IPS-18a (cell line): ENCODE data around the gene SERPINB10.

Source experiments
- H3K27ac ChIP-seq: one replicate; pipeline ENCODE4 v1.5.1; 2013; ENCODE audit warnings: low read length
- H3K27me3 ChIP-seq: one replicate; pipeline ENCODE4 v1.6.1; 2013; ENCODE audit warnings: mild to moderate bottlenecking, low read length; ENCODE audit not compliant: control insufficient read depth, insufficient read depth
- H3K36me3 ChIP-seq: one replicate; pipeline ENCODE4 v1.6.1; 2013; ENCODE audit warnings: low read depth, low read length; ENCODE audit not compliant: control insufficient read depth
- H3K4me1 ChIP-seq: one replicate; pipeline ENCODE4 v1.6.1; 2013; ENCODE audit warnings: low read depth, low read length; ENCODE audit not compliant: control insufficient read depth
- H3K4me3 ChIP-seq: one replicate; pipeline ENCODE4 v1.5.1; 2013; ENCODE audit warnings: low read length
- H3K9ac ChIP-seq: one replicate; pipeline ENCODE4 v1.6.1; 2013; ENCODE audit warnings: mild to moderate bottlenecking, low read length, moderate library complexity
- H3K9me3 ChIP-seq: one replicate; pipeline ENCODE4 v1.6.1; 2013; ENCODE audit warnings: low read depth, low read length; ENCODE audit not compliant: control insufficient read depth

Gene SERPINB10

DNA sequence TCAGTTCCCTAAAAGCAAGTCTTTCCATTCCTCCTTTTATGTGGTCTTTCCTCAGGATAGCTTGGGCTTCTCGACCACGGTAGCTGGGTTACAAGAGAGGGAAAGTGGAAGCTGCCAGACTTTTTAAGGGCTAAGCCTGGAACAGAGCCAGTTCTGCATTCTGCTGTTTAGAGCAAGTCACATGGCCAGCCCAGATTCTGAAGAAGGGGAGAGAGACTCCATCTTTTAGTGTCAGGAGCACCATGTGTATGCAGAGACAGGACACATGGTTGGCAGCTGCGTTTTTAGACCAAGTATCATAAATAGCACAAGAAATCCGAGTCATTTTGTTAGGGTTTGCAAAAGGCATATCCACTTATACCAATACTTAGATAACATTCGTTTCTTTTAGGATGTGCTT, 46.1 kb downstream of the SERPINB10 start:
- Histone ChIP-seq H3K27ac (no peak overlapping the region), H3K4me1 (no peaks in the 10 kb centered on the region), H3K36me3 (no peaks in the 10 kb centered on the region), H3K9ac (no peak overlapping the region), H3K9me3 (no peaks in the 10 kb centered on the region), H3K27me3 (no peaks in the 10 kb centered on the region), H3K4me3 (no peak overlapping the region)

DNA sequence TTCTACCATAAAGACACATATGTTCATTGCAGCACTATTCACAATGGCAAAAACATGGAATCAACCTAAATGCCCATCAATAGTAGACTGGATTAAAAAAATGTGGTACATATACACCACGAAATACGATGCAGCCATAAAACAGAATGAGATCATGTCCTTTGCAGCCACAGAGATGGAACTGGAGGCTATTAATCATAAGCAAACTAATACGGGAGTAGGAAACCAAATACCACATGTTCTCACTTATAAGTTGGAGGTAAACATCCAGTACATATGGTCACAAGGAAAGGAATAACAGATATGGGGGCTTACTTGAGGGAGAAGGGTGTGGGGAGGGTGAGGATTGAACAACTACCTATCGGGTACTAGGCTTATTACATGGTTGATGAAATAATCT, 49.0 kb downstream of the SERPINB10 start:
- Histone ChIP-seq H3K27me3 (no peaks in the 10 kb centered on the region), H3K4me3 (no peak overlapping the region), H3K36me3 (no peaks in the 10 kb centered on the region), H3K9ac (no peak overlapping the region), H3K27ac (no peak overlapping the region), H3K4me1 (no peaks in the 10 kb centered on the region), H3K9me3 (no peaks in the 10 kb centered on the region)

DNA sequence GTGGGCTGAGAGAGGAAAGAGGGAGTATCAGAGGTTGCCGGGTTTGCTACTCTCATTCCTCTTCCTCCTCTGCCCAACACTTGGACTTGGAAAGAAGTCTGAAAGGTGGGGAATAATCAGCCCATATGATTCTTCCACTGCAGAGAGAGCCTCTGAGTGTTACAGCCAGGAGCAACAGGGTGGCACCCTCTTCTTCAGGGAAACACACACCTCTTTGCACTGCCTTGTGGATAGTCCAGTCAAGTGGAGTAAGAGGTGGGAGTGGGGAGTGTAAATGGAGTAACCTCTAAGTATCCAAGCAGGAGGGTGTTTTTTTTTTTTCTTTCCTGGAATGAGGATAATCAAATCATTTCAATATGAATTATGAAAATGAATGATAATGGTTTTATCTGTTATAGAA, 53.1 kb downstream of the SERPINB10 start:
- Histone ChIP-seq H3K36me3 (no peaks in the 10 kb centered on the region), H3K27ac (no peak overlapping the region), H3K27me3 (no peaks in the 10 kb centered on the region), H3K9me3 (no peaks in the 10 kb centered on the region), H3K4me3 (no peak overlapping the region), H3K4me1 (no peaks in the 10 kb centered on the region), H3K9ac (no peak overlapping the region)

DNA sequence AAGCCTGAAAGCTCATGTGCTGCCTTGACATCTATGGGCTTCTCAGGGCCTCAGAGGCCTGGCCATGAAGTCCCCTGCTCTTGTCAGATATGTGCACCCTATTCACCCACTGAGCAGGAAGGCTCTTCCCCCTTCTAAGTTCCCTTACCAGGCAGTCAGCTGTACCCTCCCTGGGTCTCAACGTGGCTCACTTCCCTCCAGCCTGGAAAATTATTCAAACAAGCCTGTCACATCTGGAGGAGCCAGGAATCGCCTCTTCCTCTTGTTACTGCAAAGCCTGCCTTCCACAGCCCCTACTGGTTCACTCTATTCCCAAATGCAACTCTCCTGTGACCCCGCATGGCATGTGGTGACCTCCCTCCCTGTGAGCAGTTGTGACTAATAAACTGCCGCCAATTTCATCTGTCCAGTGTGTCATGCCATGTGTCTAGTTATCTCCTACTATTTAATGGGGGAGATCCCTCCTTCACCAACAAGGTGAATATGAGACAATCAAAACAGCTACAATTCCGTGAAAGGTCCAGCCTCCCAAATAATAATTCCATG, 53.8 kb downstream of the SERPINB10 start:
- Histone ChIP-seq H3K9me3 (no peaks in the 10 kb centered on the region), H3K4me3 (no peak overlapping the region), H3K27me3 (no peaks in the 10 kb centered on the region), H3K9ac (no peak overlapping the region), H3K4me1 (no peaks in the 10 kb centered on the region), H3K36me3 (no peaks in the 10 kb centered on the region), H3K27ac (no peak overlapping the region)

DNA sequence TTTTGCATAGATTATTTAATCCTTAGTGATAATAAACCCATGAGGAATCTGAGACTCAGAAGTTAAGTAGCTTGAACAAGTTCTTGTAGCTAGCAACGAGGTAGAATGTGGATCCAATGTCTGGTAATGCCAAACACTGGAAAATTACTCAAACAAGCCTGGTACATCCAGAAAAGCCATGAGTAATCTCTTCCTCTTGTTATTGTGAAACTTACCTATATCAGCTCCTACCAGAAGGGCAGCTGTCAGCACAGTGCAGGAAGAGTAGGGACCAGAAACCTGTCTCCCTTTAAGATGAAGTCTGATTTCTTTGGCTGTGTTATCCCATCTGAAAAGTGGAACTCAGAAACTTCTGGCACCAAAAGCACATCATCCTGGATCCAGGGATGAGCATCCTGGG, 54.4 kb downstream of the SERPINB10 start:
- Histone ChIP-seq H3K4me1 (no peaks in the 10 kb centered on the region), H3K4me3 (no peak overlapping the region), H3K27me3 (no peaks in the 10 kb centered on the region), H3K36me3 (no peaks in the 10 kb centered on the region), H3K27ac (no peak overlapping the region), H3K9ac (no peak overlapping the region), H3K9me3 (no peaks in the 10 kb centered on the region)

DNA sequence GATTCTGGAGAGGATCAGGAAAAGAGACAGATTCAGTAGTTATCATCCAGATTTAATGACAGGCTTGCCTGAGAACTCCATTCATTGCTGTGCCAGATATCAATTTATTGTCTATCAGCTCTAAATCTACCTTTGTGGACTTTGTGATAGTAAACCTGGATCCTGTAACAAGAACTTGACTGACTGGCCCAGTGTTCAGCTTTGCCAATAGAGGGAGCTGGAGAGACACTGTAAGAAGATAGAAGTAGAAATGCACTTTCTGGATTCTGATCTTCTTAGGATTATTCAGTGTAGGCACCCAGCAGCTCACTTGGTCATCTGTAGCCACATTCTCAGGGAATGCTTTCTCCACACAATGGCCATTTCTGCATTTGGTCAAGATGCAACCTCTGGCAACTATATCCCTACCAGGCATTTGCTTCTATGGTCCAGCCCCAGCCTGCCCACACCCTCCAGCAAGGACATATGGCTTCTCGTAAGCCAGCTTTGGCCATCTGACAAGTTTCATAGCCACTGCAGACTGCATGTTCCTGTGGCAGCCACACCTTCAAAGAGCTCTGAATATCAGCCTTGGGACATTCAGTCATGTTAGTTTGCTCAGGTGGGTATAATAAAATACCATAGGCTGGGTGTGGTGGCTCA, 56.0 kb downstream of the SERPINB10 start:
- no peak overlapping the region for H3K27ac ChIP-seq
- no peaks in the 10 kb centered on the region for H3K9me3 ChIP-seq
- no peaks in the 10 kb centered on the region for H3K27me3 ChIP-seq
- no peaks in the 10 kb centered on the region for H3K4me1 ChIP-seq
- H3K4me3 ChIP-seq: no peak overlapping the region
- no peaks in the 10 kb centered on the region for H3K36me3 ChIP-seq
- no peak overlapping the region for H3K9ac ChIP-seq

DNA sequence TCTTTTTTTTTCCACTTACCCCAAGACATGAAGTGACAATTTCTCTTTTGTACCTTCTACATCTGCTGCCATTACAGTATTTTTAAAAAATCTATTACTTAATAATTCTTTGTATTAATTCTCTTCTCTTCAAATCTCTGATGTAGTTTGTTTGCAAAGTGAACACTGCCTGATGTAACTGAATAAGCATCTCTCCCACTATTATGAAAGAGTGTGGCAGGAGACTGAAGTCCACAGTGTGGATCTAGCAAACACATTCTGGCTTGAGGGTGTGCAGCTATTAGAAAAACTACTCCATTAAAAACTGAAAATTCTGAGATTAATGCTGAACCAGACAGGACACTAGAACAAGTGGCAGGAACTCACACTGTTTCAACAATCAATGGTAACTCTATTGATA, 57.1 kb downstream of the SERPINB10 start:
- H3K27ac ChIP-seq: no peak overlapping the region
- no peaks in the 10 kb centered on the region for H3K36me3 ChIP-seq
- peaks cover 7% of the 10 kb centered on the region for H3K27me3 ChIP-seq
- peaks cover 5% of the 10 kb centered on the region for H3K4me1 ChIP-seq
- no peak overlapping the region for H3K4me3 ChIP-seq
- no peaks in the 10 kb centered on the region for H3K9me3 ChIP-seq
- no peak overlapping the region for H3K9ac ChIP-seq

DNA sequence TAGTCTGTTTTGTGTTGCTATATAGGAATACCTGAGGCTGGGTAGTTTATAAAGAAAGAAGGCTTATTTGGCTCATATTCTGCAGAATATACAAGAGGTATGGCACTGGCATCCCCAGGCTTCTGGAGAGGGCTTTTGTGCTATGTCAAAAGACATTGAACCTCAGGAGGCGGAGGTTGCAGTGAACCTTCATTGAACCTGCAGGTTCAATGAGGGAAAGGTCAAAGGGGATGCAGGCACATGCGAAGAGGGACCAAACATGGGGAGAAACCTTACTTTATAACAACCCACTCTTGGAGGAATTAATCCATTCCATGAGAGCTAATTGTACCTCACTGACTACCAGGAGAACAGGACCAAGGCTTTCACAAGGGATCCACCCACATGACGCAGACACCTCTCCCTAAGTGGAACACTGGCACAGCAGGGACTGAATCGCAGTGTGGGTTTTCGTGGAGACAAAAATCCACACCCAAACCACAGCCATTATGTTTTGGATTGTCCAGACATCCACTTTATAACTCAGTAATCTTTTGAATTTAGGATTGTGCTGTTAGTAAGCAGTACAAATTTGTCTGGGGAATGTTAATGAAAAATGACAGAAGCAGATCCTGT, 58.1 kb downstream of the SERPINB10 start:
- Histone ChIP-seq H3K4me3 (no peak overlapping the region), H3K36me3 (no peaks in the 10 kb centered on the region), H3K9me3 (no peaks in the 10 kb centered on the region), H3K27ac (no peak overlapping the region), H3K4me1 (peaks cover 5% of the 10 kb centered on the region), H3K27me3 (peaks cover 7% of the 10 kb centered on the region), H3K9ac (no peak overlapping the region)

DNA sequence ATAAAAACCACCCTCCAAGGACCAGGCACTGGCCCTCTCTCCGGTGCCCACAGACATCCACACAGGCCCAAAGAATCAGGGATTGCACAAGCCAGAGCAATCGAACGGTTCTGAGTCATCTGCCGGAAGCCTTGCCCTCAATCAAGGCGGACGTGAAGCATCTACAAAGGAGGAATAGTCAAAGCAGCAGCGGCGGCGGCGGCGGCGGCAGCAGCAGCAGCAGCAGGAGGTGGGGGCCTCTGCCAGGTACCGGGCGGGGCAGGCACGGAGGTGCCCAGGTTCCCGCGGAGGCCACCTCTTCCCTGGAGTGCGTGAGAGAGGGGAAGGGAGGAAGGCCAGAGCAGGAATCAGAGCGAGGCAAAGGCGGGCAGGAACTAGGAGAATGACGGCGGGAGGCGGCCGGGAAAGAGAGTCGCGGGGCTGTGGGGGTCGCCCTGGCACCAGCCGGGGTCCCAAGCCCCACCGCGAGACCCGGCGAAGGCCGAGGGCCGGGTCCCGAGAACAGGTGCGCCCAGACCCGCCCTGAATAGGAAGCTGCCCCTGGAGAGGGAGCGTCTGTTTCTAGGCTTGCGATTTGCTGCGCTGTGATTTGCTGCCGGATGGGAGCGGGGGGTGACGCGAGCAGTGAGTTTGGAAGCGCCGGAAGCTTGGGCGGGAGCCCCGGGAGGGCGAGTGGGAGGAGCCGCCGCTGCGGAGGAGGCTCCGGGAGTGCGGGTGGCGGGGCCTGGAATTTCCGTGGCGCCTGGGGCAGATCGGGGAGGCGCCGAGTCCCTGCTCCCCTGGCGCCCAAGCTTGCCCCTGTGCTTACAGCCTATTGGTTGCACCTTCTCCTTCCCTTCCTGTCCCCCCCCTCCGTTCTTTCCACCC, 62.4 kb downstream of the SERPINB10 start, which contains the start of gene SERPINB8:
SERPINB8 (plus strand) TSS at position 140 of the 867 bp plus-strand sequence. CDS start 8,228 bp downstream, outside the sequence.
- Histone ChIP-seq H3K9ac (peak within 1 kb of the TSS; percentile 65), H3K4me1 (peaks cover 10% of the 10 kb centered on the region), H3K36me3 (no peaks in the 10 kb centered on the region), H3K27ac (peak within 1 kb of the TSS; percentile 30), H3K4me3 (peak within 1 kb of the TSS; percentile 76), H3K9me3 (no peaks in the 10 kb centered on the region), H3K27me3 (peaks cover 37% of the 10 kb centered on the region)

DNA sequence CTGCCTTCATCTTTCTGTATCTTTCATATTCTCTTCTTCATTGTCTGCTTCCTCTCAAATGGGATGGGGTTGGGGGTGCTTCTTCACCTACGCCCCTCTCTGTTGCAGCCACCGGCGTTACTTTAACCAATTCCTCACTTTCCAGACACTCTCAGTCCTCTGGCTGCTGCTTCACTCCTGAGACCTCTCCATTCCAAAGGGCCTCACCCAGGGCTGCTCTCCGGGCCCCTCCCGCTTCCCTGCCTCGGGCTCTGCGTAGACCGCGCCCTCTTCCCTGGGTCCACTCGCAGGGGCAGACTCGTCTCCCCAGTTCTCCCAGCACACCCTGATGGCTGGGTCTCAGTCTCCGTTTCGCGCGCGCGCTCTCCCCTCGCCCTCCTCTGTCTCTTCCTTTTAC, 63.0 kb downstream of the SERPINB10 start:
- Histone ChIP-seq H3K36me3 (no peaks in the 10 kb centered on the region), H3K27ac (peak overlapping the region; percentile 30), H3K9ac (peak overlapping the region; percentile 65), H3K9me3 (no peaks in the 10 kb centered on the region), H3K27me3 (peaks cover 44% of the 10 kb centered on the region), H3K4me1 (peaks cover 10% of the 10 kb centered on the region), H3K4me3 (peak overlapping the region; percentile 76)

DNA sequence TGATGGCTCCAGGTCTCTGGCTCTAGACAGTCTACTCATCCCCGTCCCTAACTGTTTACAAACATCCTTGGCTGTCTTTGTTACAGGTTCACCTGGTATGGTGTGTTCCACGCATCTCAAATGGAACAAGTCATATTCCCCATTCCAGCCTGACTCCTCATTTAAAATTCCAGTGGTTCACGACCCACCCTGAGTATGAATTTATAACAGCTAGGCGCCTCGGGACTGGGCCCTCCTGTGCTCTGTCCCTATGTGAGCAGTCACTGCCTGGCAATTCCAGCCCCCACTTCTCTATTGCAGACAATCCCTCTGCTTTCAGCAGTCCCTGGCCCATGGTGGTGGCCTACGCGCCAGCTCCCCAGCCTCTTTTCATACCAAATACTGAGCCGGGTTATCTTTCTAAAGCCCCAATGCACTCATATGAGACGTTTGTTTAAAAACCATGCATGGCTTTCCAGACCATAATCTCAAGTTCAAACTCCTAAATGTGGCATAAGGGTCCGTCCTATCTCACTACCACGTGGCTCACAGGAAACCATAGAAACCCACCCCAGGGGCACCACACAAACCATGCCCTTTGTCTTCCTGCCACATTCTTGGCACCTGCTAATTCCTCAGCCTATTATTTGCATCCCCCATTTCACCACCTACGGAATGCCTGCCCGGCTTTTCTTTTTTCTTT, 63.7 kb downstream of the SERPINB10 start:
- Histone ChIP-seq H3K27me3 (peaks cover 50% of the 10 kb centered on the region), H3K9me3 (no peaks in the 10 kb centered on the region), H3K4me1 (peaks cover 10% of the 10 kb centered on the region), H3K4me3 (peak overlapping the region; percentile 76), H3K27ac (no peak overlapping the region), H3K36me3 (no peaks in the 10 kb centered on the region), H3K9ac (peak overlapping the region; percentile 65)
